Activated CD4-positive, alpha-beta T cell treated with anti-CD3 and anti-CD28 coated beads, Interleukin-2, amount 50 U/mL, for 48 hours (primary cell): ENCODE results near the gene HK3.
"Not testable (repeated sequence)": the region's sequence is repeated elsewhere in the genome, so short reads cannot be mapped to it uniquely, and the experiment has no call there.

Experiments
- DNase-seq, 2 experiments: peaks; one replicate each; pipeline ENCODE4 v3.0.0-alpha.2; 2020

HK3 gene

GRCh38 chr5:176881816-176882566 lies 17.2 kb downstream of the HK3 start:
- no peak for DNase-seq

- DNase-seq: no peak
These were observed 18.0 kb downstream of the HK3 start for GRCh38 chr5:176881021-176881749.

GRCh38 chr5:176880366-176881020 lies 18.7 kb downstream of the HK3 start:
- DNase-seq: no peak

GRCh38 chr5:176879663-176880361 lies 19.3 kb downstream of the HK3 start:
- DNase-seq: no peak

- no peak for DNase-seq
These were observed 20.1 kb downstream of the HK3 start for GRCh38 chr5:176878906-176879662.

GRCh38 chr5:176878463-176878862 lies 20.7 kb downstream of the HK3 start:
- no peak for DNase-seq

GRCh38 chr5:176877793-176878331 lies 21.3 kb downstream of the HK3 start:
- no peak for DNase-seq

- no peak for DNase-seq
These were observed 22.4 kb downstream of the HK3 start for GRCh38 chr5:176876506-176877431.

- no peak for DNase-seq
These were observed 23.2 kb downstream of the HK3 start for GRCh38 chr5:176875783-176876505.

- no peak for DNase-seq
These were observed 24.1 kb downstream of the HK3 start for GRCh38 chr5:176875014-176875550.

GRCh38 chr5:176874198-176874780 lies 24.9 kb downstream of the HK3 start:
- no peak for DNase-seq

GRCh38 chr5:176873541-176874172 lies 25.5 kb downstream of the HK3 start:
- no peak for DNase-seq

GRCh38 chr5:176873011-176873410 lies 26.1 kb downstream of the HK3 start:
- not testable (repeated sequence) for DNase-seq

GRCh38 chr5:176872586-176872985 lies 26.6 kb downstream of the HK3 start:
- not testable (repeated sequence) for DNase-seq

GRCh38 chr5:176870644-176871043 lies 28.5 kb downstream of the HK3 start:
- not testable (repeated sequence) for DNase-seq

- no peak for DNase-seq
These were observed 29.0 kb downstream of the HK3 start for GRCh38 chr5:176870110-176870591.

GRCh38 chr5:176869501-176870109 lies 29.5 kb downstream of the HK3 start:
- DNase-seq: no peak

GRCh38 chr5:176868731-176869130 lies 30.4 kb downstream of the HK3 start:
- no peak for DNase-seq
